GM21381 (cell line): ENCODE measurements around the gene TWSG1.
A peak's percentile ranks its signal among the peaks of the same experiment; 100 is the strongest.

Experiments
- ATAC-seq: cut with Tn5 transposase; IDR thresholded peaks from one replicate; pipeline ENCODE4 v1.9.1; 2021; ENCODE audit warnings: mild to moderate bottlenecking, moderate library complexity; ENCODE audit not compliant: unreplicated experiment

The TWSG1 gene

DNA sequence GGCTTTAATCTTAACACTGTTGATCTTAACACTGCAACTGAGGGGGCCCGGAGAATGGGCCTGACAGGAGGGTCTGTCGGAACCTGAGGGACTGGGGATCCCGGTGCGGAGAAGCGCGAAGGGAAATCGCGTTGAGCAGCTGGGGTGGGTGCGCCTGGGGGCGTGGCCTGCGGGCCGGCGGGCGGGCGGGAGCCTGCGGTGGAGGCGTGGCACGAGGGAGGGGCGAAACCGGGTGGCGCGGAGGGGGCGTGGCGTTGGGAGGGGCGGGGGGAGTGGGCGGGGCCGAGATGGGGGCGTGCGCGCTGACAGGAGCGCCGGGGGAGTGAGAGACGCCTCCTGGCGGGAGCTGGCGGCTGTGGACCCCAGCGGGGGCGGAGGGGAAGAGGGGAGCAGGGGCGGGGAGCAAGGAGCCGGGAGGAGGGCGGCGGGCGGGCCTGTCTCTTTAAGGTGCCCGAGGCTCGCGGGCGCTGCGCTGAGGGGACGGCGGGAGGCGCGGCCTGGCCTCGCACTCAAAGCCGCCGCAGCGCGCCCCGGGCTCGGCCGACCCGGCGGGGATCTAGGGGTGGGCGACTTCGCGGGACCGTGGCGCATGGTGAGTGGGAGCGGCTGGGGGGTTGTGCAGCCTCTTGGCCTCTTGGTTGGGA is at the start of gene TWSG1:
TSS of gene TWSG1 (plus strand) at position 445 of the 644 bp plus-strand sequence. CDS start 2,457 bp downstream, outside the sequence.
- ATAC-seq: peak; percentile 76

DNA sequence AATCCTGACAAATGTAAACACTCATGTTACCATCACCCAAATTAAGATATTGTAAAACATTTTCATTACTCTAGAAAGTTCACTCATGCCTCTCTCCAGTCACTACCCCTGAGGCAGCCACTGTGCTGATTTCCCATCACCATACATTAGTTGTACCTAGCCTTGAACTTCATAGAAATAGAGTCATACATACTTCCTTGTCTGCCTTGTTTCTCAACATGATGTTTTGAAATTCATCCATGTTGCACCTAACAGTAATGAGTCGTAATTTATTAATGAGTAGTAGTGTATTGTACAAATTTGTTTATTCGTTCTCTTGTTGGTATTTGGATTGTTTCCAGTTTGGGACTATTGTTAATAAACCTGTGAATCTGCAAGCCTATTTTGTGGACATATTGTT is 49.0 kb upstream of the TWSG1 start:
- ATAC-seq: no peak

GRCh38 chr18:9287036-9287435 is 47.5 kb upstream of the TWSG1 start:
- no peak for ATAC-seq

- ATAC-seq: no peak
Measured at GRCh38 chr18:9289698-9290097, 44.9 kb upstream of the TWSG1 start.

DNA sequence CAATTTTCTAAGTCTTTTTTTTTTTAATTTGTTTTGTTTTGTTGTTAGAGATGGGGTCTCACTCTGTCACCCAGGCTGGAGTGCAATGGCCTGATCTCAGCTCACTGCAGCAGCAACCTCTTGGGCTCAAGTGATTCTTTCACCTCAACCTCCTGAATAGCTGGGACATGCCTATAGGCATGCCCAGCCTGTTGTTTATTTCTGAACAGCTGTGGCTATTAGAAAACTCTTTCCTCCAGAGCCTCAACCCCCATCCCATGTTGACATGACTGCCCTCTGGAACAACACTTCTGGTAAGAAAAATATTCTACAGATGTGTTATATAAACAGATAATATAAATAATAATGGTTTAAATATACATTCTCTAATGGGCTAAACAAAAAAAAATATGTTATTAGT is 44.4 kb upstream of the TWSG1 start:
- no peak for ATAC-seq

- no peak for ATAC-seq
Measured at GRCh38 chr18:9292047-9292446, 42.5 kb upstream of the TWSG1 start.

- ATAC-seq: no peak
Measured at GRCh38 chr18:9293948-9294347, 40.6 kb upstream of the TWSG1 start.

DNA sequence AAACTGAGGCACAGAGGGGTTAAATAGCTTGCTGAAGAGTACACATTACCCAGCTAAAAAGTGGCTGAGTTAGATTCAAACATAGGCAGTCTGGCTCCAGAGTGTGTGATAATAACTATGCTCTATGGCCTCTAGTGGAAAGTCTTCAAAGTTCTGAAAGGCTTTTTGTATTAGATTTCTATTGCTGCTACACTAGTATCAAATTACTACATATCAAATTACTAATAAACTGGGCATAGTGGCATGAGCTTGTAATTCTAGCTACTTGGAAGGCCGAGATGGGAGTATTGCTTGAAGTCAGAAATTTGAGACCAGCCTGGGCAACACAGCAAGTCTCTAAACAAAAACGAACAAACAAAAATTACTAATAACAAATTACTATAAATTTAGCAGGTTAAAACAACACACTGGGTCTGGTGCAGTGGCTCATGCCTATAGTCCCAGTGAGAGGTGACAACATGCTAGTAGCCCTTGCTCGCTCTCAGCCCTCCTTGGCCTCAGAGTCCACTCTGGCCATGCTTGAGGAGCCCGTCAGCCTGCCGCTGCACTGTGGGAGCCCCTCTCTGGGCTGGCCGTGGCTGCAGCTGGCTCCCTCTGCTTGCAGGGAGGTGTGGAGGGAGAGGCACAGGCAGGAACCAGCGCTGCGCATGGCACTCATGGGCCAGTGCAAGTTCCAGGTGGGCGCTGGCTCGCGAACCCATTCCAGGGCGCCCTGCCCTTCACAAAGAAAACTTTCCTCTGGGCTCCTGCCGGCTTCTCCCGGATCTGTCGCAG is 38.2 kb upstream of the TWSG1 start:
- ATAC-seq: no peak

DNA sequence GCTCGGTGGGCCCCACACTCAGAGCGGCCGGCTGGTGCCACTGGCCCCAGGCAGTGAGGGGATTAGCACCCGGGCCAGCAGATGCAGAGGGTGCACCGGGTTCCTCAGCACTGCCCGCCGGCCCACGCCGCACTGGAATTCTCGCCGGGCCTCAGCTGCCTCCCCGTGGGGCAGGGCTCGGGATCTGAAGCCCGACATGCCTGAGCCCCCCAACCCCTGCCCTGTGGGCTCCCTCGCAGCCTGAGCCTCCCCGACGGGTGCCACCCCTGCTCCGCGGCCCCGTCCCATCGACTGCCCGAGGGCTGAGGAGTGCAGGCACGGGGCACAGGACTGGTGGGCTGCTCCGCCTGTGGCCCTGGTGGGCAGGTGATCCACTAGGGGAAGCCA is 37.6 kb upstream of the TWSG1 start:
- no peak for ATAC-seq

- ATAC-seq: no peak
Measured at GRCh38 chr18:9304388-9305070, 30.0 kb upstream of the TWSG1 start.

DNA sequence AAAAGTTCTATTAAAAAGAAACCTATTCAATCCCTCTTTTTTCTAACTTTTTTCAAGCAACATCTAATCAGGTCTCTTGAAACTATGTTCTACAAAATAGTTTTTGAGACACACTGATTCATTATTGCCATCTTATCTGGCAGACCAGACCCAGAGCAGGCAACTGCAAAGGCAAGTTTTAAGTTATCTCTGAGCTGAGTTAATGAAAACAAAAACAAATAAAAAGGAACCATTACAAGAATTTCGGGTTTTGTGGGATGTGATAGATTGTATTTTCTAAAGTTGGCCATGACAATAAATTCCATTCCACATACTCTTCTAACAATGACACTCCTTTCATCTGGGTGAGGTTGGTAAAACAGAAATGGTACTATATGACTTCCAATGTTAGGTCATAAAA is 15.2 kb upstream of the TWSG1 start:
- ATAC-seq: no peak

DNA sequence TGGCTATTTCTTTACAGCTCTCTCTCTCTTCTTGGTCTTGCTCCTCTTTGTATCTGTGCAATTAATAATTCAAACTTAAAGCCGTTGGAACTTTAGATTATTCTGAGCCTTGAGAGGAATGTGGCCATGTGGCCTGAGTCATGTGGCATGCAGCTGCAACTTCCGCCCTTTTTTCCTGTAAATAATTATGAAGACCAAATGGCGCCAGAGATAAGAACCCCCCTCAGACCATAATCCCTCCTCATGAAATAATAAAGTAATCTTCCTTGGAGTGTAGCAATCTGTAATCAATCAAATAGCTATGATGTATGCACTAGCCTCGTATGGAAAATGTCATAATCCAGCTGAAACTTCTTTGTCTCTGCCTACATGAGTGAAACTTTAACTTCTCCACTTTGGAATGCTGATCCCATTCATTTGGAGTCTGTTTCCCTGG is 13.5 kb upstream of the TWSG1 start:
- ATAC-seq: no peak

GRCh38 chr18:9321736-9322135 is 12.8 kb upstream of the TWSG1 start:
- no peak for ATAC-seq

- ATAC-seq: no peak
Measured at GRCh38 chr18:9322744-9323143, 11.8 kb upstream of the TWSG1 start.

DNA sequence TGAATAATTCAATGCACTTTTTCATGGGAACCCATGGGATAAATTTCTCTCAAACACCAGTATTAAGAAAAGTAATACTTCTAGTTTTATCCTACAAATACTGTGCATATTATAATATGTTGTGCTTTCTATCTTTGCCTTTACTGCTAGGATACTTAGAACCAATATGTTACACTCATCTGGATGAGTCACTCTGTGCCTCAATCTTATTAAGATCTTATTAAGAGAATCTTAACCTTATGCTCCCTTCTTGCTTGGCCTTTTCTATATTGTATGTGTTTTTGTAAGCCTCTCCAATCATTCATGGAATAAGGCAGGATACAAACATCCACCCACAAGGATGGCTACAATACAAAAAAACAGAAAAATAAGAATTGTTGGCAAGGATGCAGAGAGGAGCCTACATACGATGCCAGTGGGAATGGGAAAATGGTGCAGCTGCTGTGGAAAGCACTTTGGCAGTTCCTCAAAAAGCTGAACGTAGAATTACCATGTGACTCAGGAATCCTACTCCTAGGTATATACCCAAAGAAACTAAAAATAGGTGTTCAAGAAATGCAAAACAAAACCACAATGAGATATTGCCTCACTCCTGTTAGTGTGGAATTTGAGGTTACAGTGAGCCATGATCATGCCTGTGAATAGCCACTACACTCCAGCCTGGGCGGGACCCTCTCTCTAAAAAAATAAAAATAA is 10.7 kb upstream of the TWSG1 start:
- ATAC-seq: no peak

DNA sequence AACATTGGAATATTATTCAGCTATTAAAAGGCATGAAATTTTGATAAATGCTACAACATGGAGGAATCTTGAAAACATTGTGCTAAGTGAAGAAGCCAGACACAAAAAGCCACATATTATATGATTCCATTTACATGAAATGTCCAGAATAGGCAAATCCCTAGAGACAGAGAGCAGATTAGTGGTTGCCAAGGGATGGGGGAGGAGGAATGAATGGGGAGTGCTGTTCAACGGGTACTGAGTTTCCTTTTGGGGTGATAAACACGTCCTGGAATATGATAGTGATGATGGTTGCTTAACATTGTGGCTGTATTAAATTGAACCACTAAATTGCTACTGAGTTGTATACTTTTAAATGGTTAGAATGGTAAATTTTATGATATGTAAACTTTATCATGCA is 8.9 kb upstream of the TWSG1 start:
- ATAC-seq: no peak

- no peak for ATAC-seq
Measured at GRCh38 chr18:9328776-9329175, 5.8 kb upstream of the TWSG1 start.

DNA sequence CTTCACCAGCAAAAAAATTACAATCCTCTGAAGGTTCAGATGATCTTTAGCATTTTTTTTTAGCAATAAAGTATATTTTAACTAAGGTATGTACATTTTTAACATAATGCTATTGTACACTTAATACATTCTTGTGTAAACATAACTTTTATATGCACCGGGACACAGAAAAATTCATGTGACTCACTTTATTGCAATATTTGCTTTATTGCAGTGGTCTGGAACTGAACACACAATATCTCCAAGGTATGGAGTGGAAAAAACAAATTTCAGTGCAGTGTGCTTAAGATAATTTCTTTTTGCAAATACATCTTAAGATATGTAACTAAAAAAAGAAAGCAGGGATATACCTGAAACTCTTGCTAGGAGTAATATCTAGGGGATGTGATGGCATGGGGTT is 5.1 kb upstream of the TWSG1 start:
- no peak for ATAC-seq

DNA sequence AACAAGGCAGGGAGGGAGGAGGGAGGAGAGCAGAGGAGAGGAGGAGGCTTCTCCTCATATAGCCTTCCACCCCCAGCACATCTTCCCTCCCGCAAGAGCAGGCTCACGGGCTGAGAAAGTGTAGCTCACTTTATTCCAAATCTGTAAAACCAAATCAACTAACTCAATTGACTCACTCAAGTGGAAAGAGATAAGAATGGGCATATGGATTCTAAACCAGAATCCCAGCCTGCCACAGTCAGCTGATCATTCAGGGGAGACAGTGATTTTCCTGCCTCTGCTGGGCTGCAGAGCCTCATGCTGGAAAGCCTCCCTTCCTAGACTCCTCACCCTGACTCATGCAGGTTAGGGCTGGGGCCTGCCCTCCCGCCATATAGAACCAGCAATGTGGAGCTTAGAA is 4.2 kb upstream of the TWSG1 start:
- no peak for ATAC-seq

- peak; percentile 36 for ATAC-seq
Measured at GRCh38 chr18:9333441-9334328, 888 bp upstream of the TWSG1 start.
